Activated CD4-positive, CD25-positive, alpha-beta regulatory T cell treated with anti-CD3 and anti-CD28 coated beads, Interleukin-2, amount 50 U/mL, for 24 hours (primary cell): ENCODE results near the gene TIMM13.
A peak's percentile ranks its signal among the peaks of the same experiment; 100 is the strongest.

Experiments used
- ATAC-seq, 2 donors: fragments of 150-1000 bp; cut with Tn5 transposase; one replicate each; pipeline ENCODE4 v1.10.0; 2021; ENCODE audit warnings: mild to moderate bottlenecking in 1 of 2, moderate library complexity in 1 of 2

TIMM13 gene

GRCh38 chr19:2454962-2455850 lies 27.8 kb upstream of the TIMM13 start:
- ATAC-seq, result no peak

DNA sequence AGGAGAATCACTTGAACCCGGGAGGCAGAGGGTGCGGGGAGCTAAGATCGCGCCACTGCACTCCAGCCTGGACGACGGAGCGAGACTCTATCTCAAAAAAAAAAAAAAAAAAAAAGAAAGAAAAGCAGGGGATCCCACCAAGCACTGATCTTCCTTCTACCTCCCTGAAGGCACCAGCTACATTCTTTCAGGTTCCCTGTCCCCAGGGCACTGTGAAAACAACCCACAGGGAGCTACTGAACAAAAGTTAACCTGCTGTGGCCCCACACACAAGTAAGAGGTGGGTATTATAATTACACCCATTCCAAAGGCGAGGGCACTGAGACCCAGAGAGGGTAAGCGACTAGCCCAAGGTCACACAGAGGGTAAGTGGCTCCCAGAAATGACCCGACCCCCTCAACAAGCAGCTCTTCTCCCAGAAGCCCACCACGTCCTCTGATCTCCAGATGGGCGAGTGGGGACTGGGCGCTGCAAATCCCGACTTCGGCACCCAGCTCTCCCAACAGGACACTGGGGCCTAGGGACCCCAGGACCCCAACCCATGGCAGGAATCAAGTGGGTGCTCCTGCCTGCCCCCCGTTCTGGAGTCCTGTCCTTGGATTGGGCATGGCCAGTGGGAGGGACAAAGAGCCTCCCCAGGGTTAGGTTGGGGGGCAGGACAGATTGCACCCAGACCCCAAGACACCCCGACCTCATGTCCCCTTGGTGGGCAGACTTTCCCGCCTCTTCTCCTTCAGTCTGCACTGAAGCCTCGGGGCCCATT lies 27.0 kb upstream of the TIMM13 start:
- no peak for ATAC-seq

GRCh38 chr19:2453431-2454025 lies 26.1 kb upstream of the TIMM13 start:
- no peak for ATAC-seq

GRCh38 chr19:2451741-2452140 lies 24.4 kb upstream of the TIMM13 start:
- ATAC-seq, result no peak

- ATAC-seq, result no peak
Measured at GRCh38 chr19:2451138-2451537, 23.8 kb upstream of the TIMM13 start.

DNA sequence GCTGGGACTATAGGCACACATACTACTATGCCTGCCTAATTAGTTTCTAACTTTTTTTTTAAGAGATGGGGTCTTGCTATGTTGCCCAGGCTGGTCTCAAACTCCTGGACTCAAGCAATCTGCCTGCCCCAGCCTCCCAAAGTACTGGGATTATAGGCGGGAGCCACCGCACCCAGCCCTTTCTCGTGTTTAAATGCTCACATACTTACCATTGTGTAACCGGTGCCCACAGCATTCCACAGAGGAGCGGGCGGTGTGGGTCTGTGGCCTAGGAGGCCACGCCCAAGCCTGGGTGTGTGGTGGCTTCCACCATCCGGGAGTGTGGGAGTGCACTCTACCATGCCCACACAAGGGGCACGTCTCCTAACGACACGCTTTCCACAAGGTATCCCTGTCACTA lies 21.6 kb upstream of the TIMM13 start:
- ATAC-seq, result no peak

DNA sequence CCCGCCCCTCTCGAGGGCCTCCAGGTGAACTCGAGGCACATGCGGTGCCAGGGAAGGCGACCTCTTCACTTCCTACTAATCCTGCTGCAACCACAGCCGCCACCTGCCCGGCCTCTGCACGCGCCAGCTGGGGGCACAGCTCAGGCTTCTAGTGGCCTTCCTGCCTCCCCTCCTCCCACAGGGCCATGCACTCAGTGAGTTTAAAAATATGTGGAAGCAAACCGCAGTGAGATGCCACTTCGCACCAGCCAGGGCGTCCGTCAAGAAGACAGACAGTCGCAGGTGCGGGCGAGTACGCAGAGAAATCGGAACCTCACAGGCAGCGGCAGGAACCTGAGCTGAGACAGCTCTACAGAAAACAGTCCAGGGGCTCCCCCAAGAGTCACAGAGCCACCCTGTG lies 19.0 kb upstream of the TIMM13 start:
- ATAC-seq, result peak; percentile 33 to 59

DNA sequence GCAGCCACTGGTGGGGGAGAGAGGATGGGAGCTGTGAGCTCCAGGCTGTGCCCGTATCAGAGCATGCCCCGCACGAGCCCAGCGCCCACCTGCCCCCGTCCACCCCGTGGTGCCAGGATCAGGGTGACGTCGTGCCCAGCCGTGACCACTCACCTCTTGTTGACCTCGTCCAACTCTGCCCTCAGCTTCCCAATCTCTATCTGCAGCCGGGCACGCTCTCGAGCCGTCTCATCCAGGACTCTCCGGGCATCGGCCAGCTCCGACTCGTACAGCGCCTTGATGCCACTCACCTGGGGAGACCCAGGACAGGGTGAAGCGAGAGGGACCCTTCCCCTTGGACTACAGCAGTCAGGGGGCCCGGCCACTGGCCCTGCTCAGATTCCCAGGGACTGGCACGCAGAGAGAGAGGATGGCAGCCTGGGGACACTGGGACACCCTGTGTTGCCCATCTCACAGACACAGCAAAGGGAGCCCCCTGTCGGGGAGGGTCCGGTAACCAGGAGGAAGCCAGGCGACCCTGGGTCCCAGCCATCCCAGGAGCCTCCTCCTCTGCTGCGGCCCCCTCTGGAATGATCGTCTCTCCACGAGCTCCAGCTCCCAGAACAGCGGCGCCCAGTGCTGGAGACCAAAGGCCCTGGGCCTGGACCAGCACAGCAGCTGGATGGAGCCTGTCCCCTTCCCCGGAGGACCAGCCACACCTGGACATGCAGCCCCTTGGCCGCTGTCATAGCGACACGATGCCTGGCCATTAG lies 17.0 kb upstream of the TIMM13 start:
- no peak for ATAC-seq

DNA sequence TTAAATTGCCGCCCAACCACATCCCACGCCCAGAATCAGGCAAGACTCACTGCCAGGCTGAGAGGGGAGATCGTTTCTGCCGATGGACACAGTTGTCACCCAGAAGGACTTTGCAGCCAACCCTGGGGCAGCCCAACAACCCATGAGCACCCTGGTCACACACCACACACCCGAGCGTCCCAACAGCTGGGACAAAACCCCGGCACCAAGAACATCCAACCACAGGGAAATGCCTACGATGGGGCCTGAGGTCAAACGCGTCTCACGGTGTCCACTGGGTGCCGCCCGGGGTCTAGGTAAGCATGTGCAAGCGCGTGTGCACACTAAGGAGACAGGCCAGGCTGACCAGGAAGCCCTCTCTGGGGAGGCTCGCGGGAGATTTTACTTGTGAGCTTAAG lies 16.4 kb upstream of the TIMM13 start:
- no peak for ATAC-seq

GRCh38 chr19:2443116-2443784 lies 15.9 kb upstream of the TIMM13 start:
- no peak for ATAC-seq

DNA sequence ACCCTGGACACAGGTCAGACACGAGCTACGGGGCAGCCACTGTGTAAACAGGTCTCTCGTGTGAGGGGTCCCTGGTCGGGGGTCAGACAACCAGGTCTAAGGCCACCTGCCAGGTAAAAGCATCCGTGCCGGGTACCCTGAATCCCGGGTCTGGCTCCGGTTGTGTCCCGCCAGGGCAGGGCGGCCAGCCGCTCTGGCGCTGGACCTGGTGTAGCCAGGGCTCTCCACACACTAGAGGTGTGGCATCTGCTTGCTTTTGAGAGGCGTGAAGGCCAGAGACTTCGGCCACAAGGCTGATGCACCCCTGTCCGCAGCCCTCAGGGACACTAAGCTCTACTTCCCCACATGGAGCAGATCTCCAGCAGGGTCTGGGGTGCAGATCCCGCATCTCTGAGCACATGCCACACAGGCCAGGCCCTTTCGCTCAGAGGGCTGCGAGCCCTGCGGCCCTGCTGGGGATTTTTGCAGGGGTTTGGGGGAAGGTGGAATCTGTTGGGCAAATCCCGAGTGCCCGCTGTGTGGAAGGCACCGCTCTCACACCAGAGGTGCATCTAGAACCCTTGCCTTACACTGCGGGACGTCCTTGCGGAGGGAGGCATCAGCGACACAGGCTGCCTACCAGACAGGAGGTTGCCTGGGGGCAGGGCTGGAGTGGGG lies 13.8 kb upstream of the TIMM13 start:
- no peak for ATAC-seq

GRCh38 chr19:2440515-2440914 lies 13.1 kb upstream of the TIMM13 start:
- no peak for ATAC-seq

- ATAC-seq, result no peak
Measured at GRCh38 chr19:2438178-2438577, 10.8 kb upstream of the TIMM13 start.

GRCh38 chr19:2436926-2437325 lies 9.5 kb upstream of the TIMM13 start:
- ATAC-seq, result no peak

GRCh38 chr19:2436384-2436783 lies 9.0 kb upstream of the TIMM13 start:
- no peak for ATAC-seq

DNA sequence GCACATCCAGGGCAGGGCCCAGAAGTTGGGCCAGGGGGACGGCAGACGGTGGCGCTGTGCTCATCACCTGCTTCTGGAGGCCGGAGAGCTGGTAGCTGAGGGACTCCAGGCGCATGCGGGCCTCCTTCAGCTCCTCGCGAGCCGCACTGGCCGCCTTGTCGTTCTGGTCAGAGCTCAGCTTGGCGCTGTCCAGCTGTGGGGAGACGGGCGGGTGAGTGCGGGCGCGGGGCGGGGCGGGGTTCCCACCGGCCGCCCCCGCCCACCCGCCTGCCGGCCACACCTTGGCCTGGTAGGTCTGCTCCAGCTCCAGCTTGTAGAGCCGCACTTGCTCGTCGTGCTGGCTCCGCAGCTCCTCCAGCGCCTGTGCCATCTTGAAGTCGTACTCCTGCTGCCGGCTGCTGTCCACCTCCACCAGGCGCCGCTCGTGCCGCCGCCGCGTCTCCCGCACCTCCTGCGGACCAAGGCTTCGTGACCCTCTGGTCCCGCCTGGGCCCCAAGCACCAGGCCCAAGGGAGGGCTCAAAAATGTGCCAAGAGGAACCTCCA lies 7.4 kb upstream of the TIMM13 start:
- ATAC-seq, result no peak

GRCh38 chr19:2434267-2434666 lies 6.9 kb upstream of the TIMM13 start:
- ATAC-seq, result no peak

GRCh38 chr19:2433854-2434253 lies 6.5 kb upstream of the TIMM13 start:
- no peak for ATAC-seq

DNA sequence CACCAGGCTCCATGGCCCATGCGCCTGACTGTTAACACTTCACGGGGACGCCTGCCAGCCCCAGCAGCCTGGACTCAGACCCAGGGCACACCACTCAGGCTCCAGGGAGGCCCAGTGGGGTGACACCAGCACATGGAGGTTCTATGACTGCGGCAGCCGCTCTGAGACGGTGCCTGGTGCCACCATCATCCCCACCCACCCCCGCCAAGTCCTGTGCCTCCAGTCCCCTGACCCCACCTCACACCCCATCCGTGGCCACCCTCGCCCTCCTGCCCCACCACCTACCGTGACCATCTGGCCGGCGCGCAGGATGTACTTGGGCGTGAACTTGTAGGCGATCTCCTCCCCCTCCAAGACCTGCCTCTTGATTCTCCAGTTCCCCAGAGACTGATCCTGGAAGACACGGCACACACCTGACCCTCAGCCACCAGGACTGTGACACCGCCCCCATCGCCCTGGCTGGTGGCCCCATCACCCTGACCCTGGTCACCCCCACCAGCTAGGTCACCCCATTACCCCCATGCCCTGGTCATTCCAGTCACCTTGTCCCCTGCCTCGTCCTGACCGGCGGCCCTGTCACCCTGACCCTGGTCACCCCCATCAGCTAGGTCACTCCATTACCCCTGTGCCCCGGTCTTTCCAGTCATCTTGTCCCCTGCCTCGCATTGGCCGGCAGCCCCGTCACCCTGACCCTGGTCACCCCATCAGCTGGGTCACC lies 4.9 kb upstream of the TIMM13 start:
- no peak for ATAC-seq

DNA sequence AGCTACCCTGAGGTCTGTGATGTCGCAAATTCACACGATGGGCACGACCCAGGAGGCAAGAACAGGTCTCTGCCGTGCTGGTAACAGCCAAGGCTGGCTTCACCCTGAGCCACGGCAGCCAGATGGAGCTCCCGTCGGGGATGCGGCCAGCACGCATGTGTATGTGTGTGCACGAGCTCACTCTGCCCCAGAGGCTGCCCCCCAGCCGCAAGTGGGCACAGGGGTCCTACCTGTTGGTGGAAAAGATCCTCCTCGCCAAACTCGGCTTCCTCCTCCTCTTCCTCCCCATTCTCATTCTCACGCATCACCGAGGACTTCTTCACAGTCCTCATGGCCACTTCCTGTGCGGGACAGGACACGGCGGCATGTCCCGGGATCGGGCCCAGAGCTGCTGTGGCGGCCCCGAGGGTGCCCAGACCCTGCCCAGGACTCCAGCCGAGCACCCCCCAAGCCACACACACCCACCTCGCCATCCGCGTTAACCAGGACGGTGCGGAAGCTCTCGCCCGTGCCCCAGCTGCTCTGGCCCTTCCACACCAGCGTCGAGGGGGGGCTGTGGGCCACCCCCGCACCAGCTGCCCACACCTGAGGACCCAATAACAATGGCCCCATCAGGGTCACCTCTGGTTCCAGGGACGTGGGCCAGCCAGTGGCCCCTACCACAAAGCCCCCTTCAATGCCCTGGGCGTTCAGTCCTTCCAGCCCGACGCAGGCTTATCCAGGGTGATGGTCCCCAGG lies 4.1 kb upstream of the TIMM13 start:
- ATAC-seq, result no peak
